GM12878 (cell line): ENCODE results near the gene MDM4. TPM values are rescaled to one million over a fixed set of nuclear protein-coding genes. Genes with fewer than 3 reads are reported as not detected.

Experiments used
- BCL11A ChIP-seq: IDR thresholded peaks from 2 replicates; pipeline ENCODE4 v1.6.1; 2011; ENCODE audit warnings: low read depth, low read length
- CBX3 ChIP-seq: fragments of 200-600 bp; sonication (generic); IDR thresholded peaks from 2 replicates; pipeline ENCODE4 v1.6.1; 2016; ENCODE audit warnings: low read depth, borderline replicate concordance
- CBX5 ChIP-seq: sonication (generic); IDR thresholded peaks from 2 replicates; pipeline ENCODE4 v1.6.1; 2016; ENCODE audit warnings: low read depth, moderate library complexity, mild to moderate bottlenecking, inconsistent platforms
- CREM ChIP-seq: IDR thresholded peaks from 2 replicates; pipeline ENCODE4 v1.6.1; 2014; ENCODE audit warnings: antibody characterized with exemption, low read depth
- ESRRA ChIP-seq: IDR thresholded peaks from 2 replicates; pipeline ENCODE4 v1.6.1; 2012; ENCODE audit warnings: mild to moderate bottlenecking, low read length, improper control_type of control experiment
- FOS ChIP-seq: IDR thresholded peaks from 3 replicates; pipeline ENCODE4 v1.6.1; 2011; ENCODE audit warnings: borderline replicate concordance; ENCODE audit not compliant: insufficient read length; ENCODE audit errors: extremely low read depth
- FOXK2 ChIP-seq: fragments of 450-650 bp; IDR thresholded peaks from 2 replicates; pipeline ENCODE4 v1.6.1; 2017; ENCODE audit warnings: mild to moderate bottlenecking, moderate library complexity
- FOXM1 ChIP-seq: IDR thresholded peaks from 2 replicates; pipeline ENCODE4 v1.6.1; 2012; ENCODE audit warnings: low read depth, mild to moderate bottlenecking, inconsistent platforms, low read length, moderate library complexity
- MLLT1 ChIP-seq: fragments of 450-650 bp; IDR thresholded peaks from 2 replicates; pipeline ENCODE4 v1.6.1; 2016; ENCODE audit warnings: mild to moderate bottlenecking
- NFIC ChIP-seq: IDR thresholded peaks from 2 replicates; pipeline ENCODE4 v1.6.1; 2012; ENCODE audit warnings: low read depth, mild to moderate bottlenecking, inconsistent platforms, low read length, moderate library complexity
- NFYA ChIP-seq: IDR thresholded peaks from 2 replicates; pipeline ENCODE4 v1.6.1; 2011; ENCODE audit warnings: low read depth, mild to moderate bottlenecking, low read length, improper control_type of control experiment, borderline replicate concordance
- NFYB ChIP-seq: IDR thresholded peaks from 2 replicates; pipeline ENCODE4 v1.6.1; 2011; ENCODE audit warnings: low read depth, mild to moderate bottlenecking, low read length, improper control_type of control experiment, moderate library complexity; ENCODE audit not compliant: insufficient read depth
- NKRF ChIP-seq: fragments of 450-650 bp; conservative IDR thresholded peaks from 2 replicates; pipeline ENCODE4 v1.6.1; 2017; ENCODE audit warnings: mild to moderate bottlenecking, moderate library complexity
- POLR2AphosphoS5 ChIP-seq: IDR thresholded peaks from 2 replicates; pipeline ENCODE4 v1.6.1; 2011; ENCODE audit warnings: mild to moderate bottlenecking, low read length, inconsistent platforms
- RB1 ChIP-seq: fragments of 450-650 bp; formaldehyde crosslinking; IDR thresholded peaks from 2 replicates; pipeline ENCODE4 v1.6.1; 2017; ENCODE audit warnings: mild to moderate bottlenecking, borderline replicate concordance
- SMAD5 ChIP-seq: IDR thresholded peaks from 2 replicates; pipeline ENCODE4 v1.6.1; 2016; ENCODE audit warnings: antibody characterized with exemption, low read depth
- SREBF2 ChIP-seq: IDR thresholded peaks from 2 replicates; pipeline ENCODE4 v1.6.1; 2012; ENCODE audit warnings: mild to moderate bottlenecking, low read length
- SRF ChIP-seq, 2 experiments: IDR thresholded peaks; 2 replicates each; pipeline ENCODE4 v1.6.1; 2011; ENCODE audit warnings: low read depth in 2 of 2, low read length in 2 of 2, mild to moderate bottlenecking in 1 of 2, moderate library complexity in 1 of 2
- STAT3 ChIP-seq: IDR thresholded peaks from 2 replicates; pipeline ENCODE4 v1.6.1; 2011; ENCODE audit warnings: low read depth, low read length, improper control_type of control experiment
- SUZ12 ChIP-seq: fragments of 200-600 bp; sonication (generic); IDR thresholded peaks from one replicate; pipeline ENCODE4 v1.6.1; 2018; ENCODE audit warnings: antibody characterized with exemption, mild to moderate bottlenecking; ENCODE audit not compliant: unreplicated experiment
- TARDBP ChIP-seq: IDR thresholded peaks from 2 replicates; pipeline ENCODE4 v1.6.1; 2016; ENCODE audit warnings: borderline replicate concordance
- ZNF217 ChIP-seq: fragments of 450-650 bp; IDR thresholded peaks from 2 replicates; pipeline ENCODE4 v1.6.1; 2017; ENCODE audit warnings: antibody characterized with exemption, mild to moderate bottlenecking
- ZNF274 ChIP-seq: IDR thresholded peaks from one replicate; pipeline ENCODE4 v1.8.0; 2011; ENCODE audit not compliant: insufficient read length, insufficient read depth
- ZNF384 ChIP-seq: IDR thresholded peaks from 2 replicates; pipeline ENCODE4 v1.6.1; 2012; ENCODE audit warnings: low read depth, mild to moderate bottlenecking, low read length, improper control_type of control experiment, borderline replicate concordance
- ZSCAN29 ChIP-seq: fragments of 450-650 bp; IDR thresholded peaks from 2 replicates; pipeline ENCODE4 v1.6.1; 2017; ENCODE audit warnings: mild to moderate bottlenecking, moderate library complexity
- polyA plus RNA-seq, 11 experiments: library from polyadenylated mRNA; depleted of rRNA in 4 of 11; unstranded in 6 of 11; stranded (reverse) in 5 of 11; fragments of >200 nt; fragmentation: Nextera tagmentation in 4 of 11; fragmentation: Illumina TruSeq in 1 of 11; extraction: Ambion mirVana in 4 of 11; extraction: Trizol in 1 of 11; gene quantifications; 1 replicate in 1 of 11; 2 replicates in 10 of 11; pipeline versions ENCODE4 v1.2.1 to v1.2.3, GENCODE V29; 2011 to 2016; ENCODE audit warnings: inconsistent platforms in 2 of 11, missing spikeins in 2 of 11, low read depth in 1 of 11
- total RNA-seq, 4 experiments: library from RNA; depleted of rRNA in 3 of 4; stranded (reverse); fragments of >200 nt in 3 of 4; fragmentation: Illumina TruSeq in 1 of 4; extraction: Trizol in 1 of 4; gene quantifications; 2 replicates each; pipeline versions ENCODE4 v1.2.1 to v1.2.3, GENCODE V29; 2013 to 2021

Gene MDM4
- total and polyA plus RNA-seq, 10 of the 15 experiments (the other 5 are each of a cell fraction or from before 2014, with no cell fraction given) = 2.5 to 74.4 (median 22.7) TPM

- TF ChIP-seq NKRF = no peak; the same call in 1 of the 2 replicates
- no peak for TF ChIP-seq FOS
- TF ChIP-seq MLLT1 = no peak
- TF ChIP-seq POLR2AphosphoS5 = no peak
- TF ChIP-seq RB1 = no peak
- TF ChIP-seq SUZ12 = no peak
- no peak for TF ChIP-seq ZNF274
- TF ChIP-seq NFIC = peak; percentile 53; the same call in 1 of the 2 replicates
- TF ChIP-seq CBX3 = no peak
- TF ChIP-seq NFYB = no peak
- TF ChIP-seq FOXM1 = no peak
- no peak for TF ChIP-seq BCL11A
- no peak; the same call in 1 of the 2 replicates for TF ChIP-seq ZNF217
- TF ChIP-seq CBX5 = no peak
- no peak for TF ChIP-seq SRF (IDR thresholded peaks at IDR 0.05; ENCODE audit: low read depth in 2 of 2, low read length in 2 of 2)
- TF ChIP-seq ZNF384 = no peak
- no peak for TF ChIP-seq NFYA
- TF ChIP-seq TARDBP = peak; percentile 98
- TF ChIP-seq STAT3 = no peak
- TF ChIP-seq ZSCAN29 = peak; percentile 91
- peak; percentile 85; the same call in 1 of the 2 replicates for TF ChIP-seq CREM
- TF ChIP-seq SREBF2 = peak; percentile 95
- no peak for TF ChIP-seq SMAD5
- TF ChIP-seq ESRRA = no peak
- TF ChIP-seq FOXK2 = no peak; the same call in 1 of the 2 replicates
These were observed 9.3 kb upstream of the MDM4 start (continued) for GRCh38 chr1:204506969-204507316.
